NB4 (cell line): ENCODE measurements around the gene GCLC.

Experiments used
- DNase-seq: peaks from one replicate; pipeline ENCODE4 v3.0.0; 2010; ENCODE audit warnings: low read depth
- H3K4me3 ChIP-seq: one replicate; pipeline ENCODE4 v1.5.1; 2011; ENCODE audit warnings: mild to moderate bottlenecking, low read depth, low read length, moderate library complexity
- MAX ChIP-seq: IDR thresholded peaks from 2 replicates; pipeline ENCODE4 v1.6.1; 2011; ENCODE audit warnings: low read depth, low read length
- MYC ChIP-seq: IDR thresholded peaks from 2 replicates; pipeline ENCODE4 v1.6.1; 2011; ENCODE audit warnings: low read depth, low read length
- POLR2A ChIP-seq: IDR thresholded peaks from 2 replicates; pipeline ENCODE4 v1.6.1; 2011; ENCODE audit warnings: mild to moderate bottlenecking; ENCODE audit not compliant: insufficient read length; ENCODE audit errors: extremely low read depth
- TF ChIP-seq, protein P1 (sequence below): IDR thresholded peaks from one replicate; pipeline ENCODE4 v1.5.1; 2012; ENCODE audit warnings: low read depth, low read length

The GCLC gene

GRCh38 chr6:53544470-53545308 lies at the start of gene GCLC:
Gene GCLC (minus strand): TSS chr6:53545101. CDS start chr6:53544645, 456 bp downstream.
- peak within 1 kb of the TSS; percentile 72 for H3K4me3 ChIP-seq
- peak; percentile 98 for DNase-seq
- TF ChIP-seq, protein P1, sequence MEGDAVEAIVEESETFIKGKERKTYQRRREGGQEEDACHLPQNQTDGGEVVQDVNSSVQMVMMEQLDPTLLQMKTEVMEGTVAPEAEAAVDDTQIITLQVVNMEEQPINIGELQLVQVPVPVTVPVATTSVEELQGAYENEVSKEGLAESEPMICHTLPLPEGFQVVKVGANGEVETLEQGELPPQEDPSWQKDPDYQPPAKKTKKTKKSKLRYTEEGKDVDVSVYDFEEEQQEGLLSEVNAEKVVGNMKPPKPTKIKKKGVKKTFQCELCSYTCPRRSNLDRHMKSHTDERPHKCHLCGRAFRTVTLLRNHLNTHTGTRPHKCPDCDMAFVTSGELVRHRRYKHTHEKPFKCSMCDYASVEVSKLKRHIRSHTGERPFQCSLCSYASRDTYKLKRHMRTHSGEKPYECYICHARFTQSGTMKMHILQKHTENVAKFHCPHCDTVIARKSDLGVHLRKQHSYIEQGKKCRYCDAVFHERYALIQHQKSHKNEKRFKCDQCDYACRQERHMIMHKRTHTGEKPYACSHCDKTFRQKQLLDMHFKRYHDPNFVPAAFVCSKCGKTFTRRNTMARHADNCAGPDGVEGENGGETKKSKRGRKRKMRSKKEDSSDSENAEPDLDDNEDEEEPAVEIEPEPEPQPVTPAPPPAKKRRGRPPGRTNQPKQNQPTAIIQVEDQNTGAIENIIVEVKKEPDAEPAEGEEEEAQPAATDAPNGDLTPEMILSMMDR, result peak; percentile 33
- TF ChIP-seq POLR2A (peak; percentile 73), MAX (peak; percentile 93), MYC (peak; percentile 89)

GRCh38 chr6:53594596-53594995 lies 49.7 kb upstream of the GCLC start:
- DNase-seq, result no peak
- TF ChIP-seq MYC (no peak), MAX (no peak), POLR2A (no peak)
- TF ChIP-seq, protein P1, result no peak

GRCh38 chr6:53593001-53593488 lies 48.1 kb upstream of the GCLC start:
- no peak overlapping the region for H3K4me3 ChIP-seq
- TF ChIP-seq POLR2A, result no peak
- no peak for TF ChIP-seq MYC
- TF ChIP-seq MAX, result no peak
- TF ChIP-seq, protein P1, result no peak
- DNase-seq, result peak; percentile 54

More at GRCh38 chr6:53594596-53594995, 49.7 kb upstream of the GCLC start:
- no peak overlapping the region for H3K4me3 ChIP-seq

GRCh38 chr6:53591873-53592272 lies 47.0 kb upstream of the GCLC start:
- TF ChIP-seq MYC (no peak), MAX (no peak)
- TF ChIP-seq, protein P1, result no peak
- no peak for DNase-seq
- no peak overlapping the region for H3K4me3 ChIP-seq

DNA sequence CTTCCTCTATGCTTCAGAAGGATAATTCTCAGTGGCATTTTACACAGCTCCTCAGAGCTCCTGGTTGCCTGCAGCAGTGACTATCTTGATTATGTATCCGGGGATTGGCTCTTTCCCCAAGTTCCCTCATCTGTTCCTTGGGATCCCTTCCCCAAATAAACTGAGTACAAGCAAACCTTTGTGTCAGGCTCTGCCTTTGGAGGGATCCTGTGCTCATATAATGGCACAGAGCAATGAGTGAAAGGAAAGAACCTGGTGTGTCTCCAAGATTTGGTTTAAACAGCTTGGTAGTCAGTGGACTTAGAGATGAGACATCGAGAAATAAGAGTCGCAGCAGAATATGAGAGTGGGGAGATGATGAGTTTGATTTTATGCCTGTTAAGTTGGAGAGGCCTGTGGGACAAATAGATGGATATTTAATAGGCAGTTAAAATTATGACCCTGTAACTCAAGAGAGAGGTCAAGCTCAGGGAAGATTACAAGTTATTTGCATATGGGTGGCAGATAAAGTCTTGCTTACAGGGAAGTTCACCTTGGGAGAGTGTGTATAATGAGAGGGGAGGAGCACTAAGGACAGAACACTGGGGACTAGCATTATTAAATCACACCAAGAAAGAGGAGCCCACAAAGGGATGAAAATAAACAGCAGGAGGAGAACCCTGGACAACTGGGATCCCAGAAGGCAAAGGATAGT lies 44.1 kb upstream of the GCLC start:
- TF ChIP-seq POLR2A (no peak), MYC (no peak)
- TF ChIP-seq, protein P1, result no peak
- DNase-seq, result no peak
- no peak overlapping the region for H3K4me3 ChIP-seq
